Prostate gland (tissue), 2 donors: Measurements from ENCODE around the gene RMND5B. TPM values are rescaled to one million over a fixed set of nuclear protein-coding genes. Genes with fewer than 3 reads are reported as not detected.
"Not testable (repeated sequence)": the region's sequence is repeated elsewhere in the genome, so short reads cannot be mapped to it uniquely, and the experiment has no call there.

Experiments used
- DNase-seq: peaks from one replicate; pipeline ENCODE4 v3.0.0-alpha.2; 2019; ENCODE audit warnings: low spot score
- H3K27ac ChIP-seq, 2 donors: fragments of 200-600 bp; sonication (generic); 2 replicates each; pipeline ENCODE4 v1.5.1; 2017 to 2019
- H3K27me3 ChIP-seq: fragments of 200-600 bp; sonication (generic); replicated peaks from 2 replicates; pipeline ENCODE4 v1.5.1; 2019; ENCODE audit not compliant: insufficient read depth
- H3K36me3 ChIP-seq, 2 donors: fragments of 200-600 bp; sonication (generic); 1 replicate in 1 of 2; 2 replicates in 1 of 2; pipeline versions ENCODE4 v1.5.1 to v1.8.1; 2017 to 2019
- H3K4me1 ChIP-seq: fragments of 200-600 bp; sonication (generic); replicated peaks from 2 replicates; pipeline ENCODE4 v1.5.1; 2019
- H3K4me3 ChIP-seq, 2 donors: fragments of 200-600 bp; sonication (generic); 2 replicates each; pipeline ENCODE4 v1.5.1; 2017 to 2019
- H3K9me3 ChIP-seq: fragments of 200-600 bp; sonication (generic); 2 replicates; pipeline ENCODE4 v1.5.1; 2017
- POLR2A ChIP-seq: fragments of 450-650 bp; IDR thresholded peaks from one replicate; pipeline ENCODE4 v1.6.1; 2016; ENCODE audit warnings: antibody characterized with exemption, mild to moderate bottlenecking
- POLR2AphosphoS5 ChIP-seq: sonication (generic); formaldehyde crosslinking; IDR thresholded peaks from one replicate; pipeline ENCODE4 v1.6.1; 2017; ENCODE audit warnings: antibody characterized with exemption
- WGBS: methylation state at CpG from one replicate; pipeline ENCODE4 v1.1.5; 2018; 5-methylcytosine and 5-hydroxymethylcytosine counted together
- intact Hi-C: fragments of 100-400 bp; cut with DNase I; formaldehyde crosslinking; loops from one replicate; pipeline ENCODE4 v1.14.2; 2022
- total RNA-seq, 2 donors: library from RNA; depleted of rRNA; stranded (reverse); fragments of >200 nt; gene quantifications; one replicate each; pipeline ENCODE4 v1.1.0, GENCODE V29; 2016
- TF ChIP-seq, protein P1 (sequence below), 4 experiments: fragments of 200-600 bp in 2 of 4; fragments of 450-650 bp in 2 of 4; sonication (generic) in 2 of 4; IDR thresholded peaks; 1 replicate in 3 of 4; 2 replicates in 1 of 4; pipeline ENCODE4 v1.5.1; 2016 to 2019; ENCODE audit warnings: antibody characterized with exemption in 4 of 4, mild to moderate bottlenecking in 2 of 4, moderate library complexity in 2 of 4

RMND5B gene
- total RNA-seq, 2 donors from 2014 or later: 33.7 to 39.1 TPM

GRCh38 chr5:178194026-178194425, 63.2 kb downstream of the RMND5B start:
- no peak for DNase-seq
- Histone ChIP-seq H3K36me3 (no peaks in the 10 kb centered on the region), H3K27me3 (no peaks in the 10 kb centered on the region), H3K4me1 (no peaks in the 10 kb centered on the region), H3K27ac (no peak overlapping the region), H3K9me3 (no peaks in the 10 kb centered on the region), H3K4me3 (no peak overlapping the region)
- intact Hi-C loops: no loop called here
- TF ChIP-seq POLR2A (no peak), POLR2AphosphoS5 (no peak)
- TF ChIP-seq, protein P1, sequence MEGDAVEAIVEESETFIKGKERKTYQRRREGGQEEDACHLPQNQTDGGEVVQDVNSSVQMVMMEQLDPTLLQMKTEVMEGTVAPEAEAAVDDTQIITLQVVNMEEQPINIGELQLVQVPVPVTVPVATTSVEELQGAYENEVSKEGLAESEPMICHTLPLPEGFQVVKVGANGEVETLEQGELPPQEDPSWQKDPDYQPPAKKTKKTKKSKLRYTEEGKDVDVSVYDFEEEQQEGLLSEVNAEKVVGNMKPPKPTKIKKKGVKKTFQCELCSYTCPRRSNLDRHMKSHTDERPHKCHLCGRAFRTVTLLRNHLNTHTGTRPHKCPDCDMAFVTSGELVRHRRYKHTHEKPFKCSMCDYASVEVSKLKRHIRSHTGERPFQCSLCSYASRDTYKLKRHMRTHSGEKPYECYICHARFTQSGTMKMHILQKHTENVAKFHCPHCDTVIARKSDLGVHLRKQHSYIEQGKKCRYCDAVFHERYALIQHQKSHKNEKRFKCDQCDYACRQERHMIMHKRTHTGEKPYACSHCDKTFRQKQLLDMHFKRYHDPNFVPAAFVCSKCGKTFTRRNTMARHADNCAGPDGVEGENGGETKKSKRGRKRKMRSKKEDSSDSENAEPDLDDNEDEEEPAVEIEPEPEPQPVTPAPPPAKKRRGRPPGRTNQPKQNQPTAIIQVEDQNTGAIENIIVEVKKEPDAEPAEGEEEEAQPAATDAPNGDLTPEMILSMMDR (IDR thresholded peaks at IDR 0.05): no peak
- 39% methylated on average over 7 of the region's 7 CpGs for WGBS

- H3K4me1 ChIP-seq: no peaks in the 10 kb centered on the region
- DNase-seq: no peak
- intact Hi-C loops: no loop called here
- TF ChIP-seq, protein P1 (IDR thresholded peaks at IDR 0.05): no peak
- TF ChIP-seq POLR2AphosphoS5 (no peak), POLR2A (no peak)
- H3K27me3 ChIP-seq: no peaks in the 10 kb centered on the region
- H3K9me3 ChIP-seq: no peaks in the 10 kb centered on the region
- 83% methylated on average over 7 of the region's 7 CpGs for WGBS
- H3K36me3 ChIP-seq: no peaks in the 10 kb centered on the region
- H3K4me3 ChIP-seq: no peak overlapping the region
- H3K27ac ChIP-seq: no peak overlapping the region
Observed at GRCh38 chr5:178196281-178196812, 65.5 kb downstream of the RMND5B start.

DNA sequence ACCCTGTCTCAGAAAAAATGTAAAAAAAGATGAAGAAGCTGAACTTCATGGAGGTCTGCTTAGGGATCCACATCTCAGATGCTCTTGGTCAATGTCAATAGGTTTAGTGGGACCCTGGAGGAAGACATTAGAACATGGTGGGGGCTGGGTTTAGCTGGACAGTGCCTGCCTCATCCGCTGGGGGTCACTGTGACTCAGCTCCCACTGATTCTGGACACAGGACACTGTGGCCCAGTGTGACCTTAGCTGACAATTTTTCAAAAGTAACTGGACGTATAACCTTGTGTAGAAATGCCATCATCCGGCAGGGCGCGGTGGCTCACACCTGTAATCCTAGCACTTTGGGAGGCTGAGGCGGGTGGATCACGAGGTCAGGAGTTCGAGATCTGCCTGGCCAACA, 66.2 kb downstream of the RMND5B start:
- H3K4me1 ChIP-seq: no peaks in the 10 kb centered on the region
- intact Hi-C loops: no loop called here
- H3K36me3 ChIP-seq: no peaks in the 10 kb centered on the region
- DNase-seq: no peak
- WGBS: 78% methylated on average over 8 of the region's 8 CpGs
- TF ChIP-seq POLR2A (no peak), POLR2AphosphoS5 (no peak)
- TF ChIP-seq, protein P1 (IDR thresholded peaks at IDR 0.05): peak in 1 of 4 experiments; percentile 16
- H3K9me3 ChIP-seq: no peaks in the 10 kb centered on the region
- H3K27ac ChIP-seq: no peak overlapping the region
- no peaks in the 10 kb centered on the region for H3K27me3 ChIP-seq
- H3K4me3 ChIP-seq: no peak overlapping the region

GRCh38 chr5:178198151-178198550, 67.3 kb downstream of the RMND5B start:
- intact Hi-C loops, H3K4me3 ChIP-seq, H3K27ac ChIP-seq, H3K9me3 ChIP-seq, H3K36me3 ChIP-seq, H3K27me3 ChIP-seq, H3K4me1 ChIP-seq, DNase-seq: not testable (repeated sequence)
- WGBS: 85% methylated on average over 11 of the region's 11 CpGs

- H3K4me1 ChIP-seq: no peaks in the 10 kb centered on the region
- H3K36me3 ChIP-seq: no peaks in the 10 kb centered on the region
- intact Hi-C loops: no loop called here
- no peak for TF ChIP-seq POLR2AphosphoS5
- TF ChIP-seq POLR2A: no peak
- TF ChIP-seq, protein P1 (IDR thresholded peaks at IDR 0.05): no peak
- H3K4me3 ChIP-seq: no peak overlapping the region
- H3K27ac ChIP-seq: no peak overlapping the region
- WGBS: 82% methylated on average over 11 of the region's 11 CpGs
- no peak for DNase-seq
- H3K9me3 ChIP-seq: no peaks in the 10 kb centered on the region
- no peaks in the 10 kb centered on the region for H3K27me3 ChIP-seq
Observed at GRCh38 chr5:178198706-178199105, 67.9 kb downstream of the RMND5B start.
